A375 (cell line): ENCODE data around the gene FKBP8. TPM values are rescaled to one million over a fixed set of nuclear protein-coding genes. Genes with fewer than 3 reads are reported as not detected.

Experiments
- total RNA-seq: library from RNA; depleted of rRNA; stranded (reverse); fragments of >200 nt; shearing (Covaris generic); gene quantifications from 2 replicates; pipeline ENCODE4 v1.2.3, GENCODE V29; 2014; rRNA removed

Gene FKBP8
- total RNA-seq, result 270 and 281 TPM in 2 replicates

GRCh38 chr19:18542941-18543813, at the start of gene FKBP8:
Gene FKBP8 (minus strand): TSS chr19:18543573. CDS start chr19:18541970, 1,603 bp downstream.

GRCh38 chr19:18588611-18589379, 45.4 kb upstream of the FKBP8 start, which contains the start of gene REX1BD:
Gene REX1BD (plus strand): TSS chr19:18588798. CDS start chr19:18588802, 4 bp downstream.

GRCh38 chr19:18571564-18572344, 28.4 kb upstream of the FKBP8 start, which contains the start of gene UBA52:
Gene UBA52 (plus strand): TSS chr19:18571857. CDS start chr19:18573301, 1,444 bp downstream.

GRCh38 chr19:18557411-18558201, 14.2 kb upstream of the FKBP8 start, which contains the start of gene KXD1:
Gene KXD1 (plus strand): TSS chr19:18557870. CDS start chr19:18562057, 4,187 bp downstream.

GRCh38 chr19:18521692-18522123, 21.7 kb downstream of the FKBP8 start, which contains the start of gene ELL:
Gene ELL (minus strand): TSS chr19:18522070. CDS start chr19:18522055, 15 bp downstream.

Other genes starting within 250 kb of the FKBP8 start
- 562 and 580 TPM in 2 replicates for gene LSM4, start 220.5 kb downstream of the FKBP8 start, total RNA-seq
- 14.8 and 15.8 TPM in 2 replicates for gene PGPEP1, start 203.0 kb downstream of the FKBP8 start, total RNA-seq
- 32.1 and 48.4 TPM in 2 replicates for gene GDF15, start 157.4 kb downstream of the FKBP8 start, total RNA-seq
- gene LRRC25, start 146.0 kb downstream of the FKBP8 start, total RNA-seq, result 0.15 TPM in 1 of 2 replicates, not detected in the other
- 135 and 183 TPM in 2 replicates for gene SSBP4, start 124.2 kb downstream of the FKBP8 start, total RNA-seq
- 26.3 and 35.8 TPM in 2 replicates for gene ISYNA1, start 105.4 kb downstream of the FKBP8 start, total RNA-seq
- 21.9 and 26.6 TPM in 2 replicates for gene ELL, start 21.5 kb downstream of the FKBP8 start, total RNA-seq
- gene KXD1, start 14.3 kb upstream of the FKBP8 start, total RNA-seq, result 170 and 182 TPM in 2 replicates
- gene UBA52, start 28.3 kb upstream of the FKBP8 start, total RNA-seq, result 1,318 and 1,387 TPM in 2 replicates
- 185 and 235 TPM in 2 replicates for gene REX1BD, start 45.2 kb upstream of the FKBP8 start, total RNA-seq
- gene CRLF1, start 63.2 kb upstream of the FKBP8 start, total RNA-seq, result 6.0 and 9.8 TPM in 2 replicates
- gene TMEM59L, start 69.3 kb upstream of the FKBP8 start, total RNA-seq, result 2.0 and 2.5 TPM in 2 replicates
- gene KLHL26, start 93.5 kb upstream of the FKBP8 start, total RNA-seq, result 7.0 TPM in 2 replicates
- gene CRTC1, start 140.1 kb upstream of the FKBP8 start, total RNA-seq, result 7.3 and 7.5 TPM in 2 replicates
- gene COMP, start 247.7 kb upstream of the FKBP8 start, total RNA-seq, result not detected in 2 replicates